GM18873 (cell line): ENCODE results near the gene PLEKHB2.
"Not testable (repeated sequence)": the region's sequence is repeated elsewhere in the genome, so short reads cannot be mapped to it uniquely, and the experiment has no call there.

Source experiments
- ATAC-seq: cut with Tn5 transposase; IDR thresholded peaks from one replicate; pipeline ENCODE4 v1.9.1; 2021; ENCODE audit warnings: mild to moderate bottlenecking, moderate library complexity, moderate number of reproducible peaks; ENCODE audit not compliant: unreplicated experiment, low FRiP score

Gene PLEKHB2

DNA sequence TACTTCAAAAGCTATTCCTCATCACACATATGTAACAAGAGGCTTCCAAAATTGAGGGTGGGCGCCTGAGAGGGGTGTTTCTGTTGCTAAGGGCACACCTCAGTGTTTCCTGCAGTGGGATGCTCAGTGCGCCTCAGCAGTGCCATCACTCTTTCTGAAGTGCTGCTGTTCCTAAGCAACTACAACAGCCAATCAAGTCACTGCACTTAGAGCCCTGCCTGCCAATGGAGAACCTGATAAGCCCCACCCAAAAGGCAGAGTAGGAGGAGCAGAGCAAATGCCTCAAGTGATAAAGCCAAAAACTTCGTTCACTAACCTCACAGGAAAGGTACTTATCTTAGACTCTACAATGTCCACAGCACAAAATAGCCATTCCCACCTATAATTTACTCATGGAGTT lies 88.3 kb downstream of the PLEKHB2 start:
- ATAC-seq, result not testable (repeated sequence)

DNA sequence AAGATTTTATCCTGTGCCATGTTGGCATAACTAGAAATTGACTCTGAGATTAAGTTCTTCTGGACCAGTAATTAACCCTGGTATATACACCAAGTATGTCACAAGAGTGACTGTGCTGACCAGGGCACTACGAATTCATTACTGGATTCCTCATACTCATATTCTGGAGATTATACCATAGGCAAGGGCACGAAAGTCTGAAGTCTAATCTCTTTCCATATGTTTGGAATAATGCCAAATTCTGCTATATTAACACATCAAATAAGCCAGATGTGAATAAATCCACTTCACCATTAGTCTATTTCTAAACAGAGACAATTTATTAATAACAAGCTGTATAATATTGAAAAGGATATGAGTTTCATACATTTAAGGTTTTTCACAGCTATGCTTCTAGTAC lies 91.0 kb downstream of the PLEKHB2 start:
- not testable (repeated sequence) for ATAC-seq
